ENCODE results near the gene GPAM. TPM values are rescaled to one million over a fixed set of nuclear protein-coding genes. Genes with fewer than 3 reads are reported as not detected.

Gene GPAM
- total RNA-seq, 1 experiment from 2014 or later, result 12.2 TPM

GRCh38 chr10:112191041-112191590 lies 7.6 kb upstream of the GPAM start:
- no peak for DNase-seq (ENCODE audit: low spot score)
- no peak for ATAC-seq
- Mint-ChIP-seq H3K27ac (no peak overlapping the region), H3K36me3 (no peaks in the 10 kb centered on the region), H3K4me3 (no peak overlapping the region), H3K27me3 (ENCODE audit: low read depth) (peaks cover 4% of the 10 kb centered on the region; the same call in 1 of the 2 replicates), H3K4me1 (no peaks in the 10 kb centered on the region), H3K9me3 (peaks cover 16% of the 10 kb centered on the region)
- no peak for TF ChIP-seq ZNF512 (CRISPR knock-in tag; IDR thresholded peaks at IDR 0.05; ENCODE audit: borderline replicate concordance)
- no peak for TF ChIP-seq STAT6 (CRISPR knock-in tag; conservative IDR thresholded peaks at IDR 0.05; ENCODE audit: low read depth)
- no peak for TF ChIP-seq MLX (CRISPR knock-in tag; IDR thresholded peaks at IDR 0.05)
- no peak for TF ChIP-seq FOXP1 (CRISPR knock-in tag; IDR thresholded peaks at IDR 0.05; ENCODE audit: borderline replicate concordance)
- no peak for TF ChIP-seq GRHL2 (CRISPR knock-in tag; IDR thresholded peaks at IDR 0.05; ENCODE audit: insufficient replicate concordance, severe bottlenecking)
- no peak for TF ChIP-seq ZNF671 (CRISPR knock-in tag; IDR thresholded peaks at IDR 0.05)
- no peak for TF ChIP-seq TEAD1 (CRISPR knock-in tag; IDR thresholded peaks at IDR 0.05)
- no peak for TF ChIP-seq TEAD4 (CRISPR knock-in tag; IDR thresholded peaks at IDR 0.05)
- no peak for TF ChIP-seq E2F5 (CRISPR knock-in tag; IDR thresholded peaks at IDR 0.05)
- no peak for TF ChIP-seq ZNF263 (CRISPR knock-in tag; IDR thresholded peaks at IDR 0.05; ENCODE audit: low read depth)
- TF ChIP-seq PRRX2 (CRISPR knock-in tag; IDR thresholded peaks at IDR 0.05), result no peak
- TF ChIP-seq CREB1 (CRISPR knock-in tag; IDR thresholded peaks at IDR 0.05), result no peak
- TF ChIP-seq MYBL2 (CRISPR knock-in tag; IDR thresholded peaks at IDR 0.05), result no peak
- no peak for TF ChIP-seq KAT7 (CRISPR knock-in tag; IDR thresholded peaks at IDR 0.05; ENCODE audit: borderline replicate concordance)
- TF ChIP-seq RELA (CRISPR knock-in tag; IDR thresholded peaks at IDR 0.05; ENCODE audit: borderline replicate concordance), result no peak
- TF ChIP-seq ZMAT4 (CRISPR knock-in tag; IDR thresholded peaks at IDR 0.05), result no peak
- ChIA-PET CTCF (no interaction called here), POLR2A (no interaction called here)

GRCh38 chr10:112189465-112189864 lies 5.9 kb upstream of the GPAM start:
- CTCF ChIA-PET, result interaction anchor here (1.0 kb wide), 1 partner anchor 118 kb away, joined by 5 read pairs; no protein-coding TSS in a partner anchor
- H3K27me3 Mint-ChIP-seq (ENCODE audit: low read depth), result peaks cover 4% of the 10 kb centered on the region; the same call in 1 of the 2 replicates

GRCh38 chr10:112187527-112187926 lies 4.0 kb upstream of the GPAM start:
- peaks cover 24% of the 10 kb centered on the region for H3K9me3 Mint-ChIP-seq
- H3K4me1 Mint-ChIP-seq, result peaks cover 11% of the 10 kb centered on the region
- no peak for DNase-seq (ENCODE audit: low spot score)
- POLR2A ChIA-PET, result no interaction called here
- CTCF ChIA-PET, result no interaction called here
- no peak for ATAC-seq
- H3K27ac Mint-ChIP-seq, result no peak overlapping the region
- H3K4me3 Mint-ChIP-seq, result no peak overlapping the region
- no peaks in the 10 kb centered on the region for H3K36me3 Mint-ChIP-seq
- 0 out of 2 replicates have a peak, but pooled peaks cover 4% of the 10 kb centered on the region for H3K27me3 Mint-ChIP-seq (ENCODE audit: low read depth)
- TF ChIP-seq ETV6 (CRISPR knock-in tag; IDR thresholded peaks at IDR 0.05), result no peak
- TF ChIP-seq NR1H2 (CRISPR knock-in tag; IDR thresholded peaks at IDR 0.05), result no peak
- no peak for TF ChIP-seq ZNF512 (CRISPR knock-in tag; IDR thresholded peaks at IDR 0.05; ENCODE audit: borderline replicate concordance)
- no peak for TF ChIP-seq ZNF416 (CRISPR knock-in tag; IDR thresholded peaks at IDR 0.05)
- no peak for TF ChIP-seq ZNF396 (CRISPR knock-in tag; IDR thresholded peaks at IDR 0.05; ENCODE audit: borderline replicate concordance)

More at GRCh38 chr10:112189465-112189864, 5.9 kb upstream of the GPAM start:
- peaks cover 3% of the 10 kb centered on the region for H3K4me1 Mint-ChIP-seq
- H3K27ac Mint-ChIP-seq, result no peak overlapping the region
- TF ChIP-seq NR3C1 (CRISPR knock-in tag; conservative IDR thresholded peaks at IDR 0.05; ENCODE audit: low read depth), result no peak
- H3K4me3 Mint-ChIP-seq, result no peak overlapping the region
- POLR2A ChIA-PET, result no interaction called here
- no peak for DNase-seq (ENCODE audit: low spot score)
- no peak for ATAC-seq
- peaks cover 24% of the 10 kb centered on the region for H3K9me3 Mint-ChIP-seq
- H3K36me3 Mint-ChIP-seq, result no peaks in the 10 kb centered on the region

All from WTC11 (cell line).